Lower leg skin (tissue), 4 donors: ENCODE data around the gene CCR7. TPM values are rescaled to one million over a fixed set of nuclear protein-coding genes. Genes with fewer than 3 reads are reported as not detected.
"Not testable (repeated sequence)": the region's sequence is repeated elsewhere in the genome, so short reads cannot be mapped to it uniquely, and the experiment has no call there.

Experiments used
- DNase-seq, 2 donors: peaks; one replicate each; pipeline ENCODE4 v3.0.0-alpha.2; 2019; ENCODE audit warnings: low spot score in 2 of 2
- H3K4me3 ChIP-seq: fragments of 200-600 bp; sonication (generic); 2 replicates; pipeline ENCODE4 v1.5.1; 2017; ENCODE audit warnings: mild to moderate bottlenecking, low read depth; ENCODE audit not compliant: poor library complexity, severe bottlenecking
- POLR2A ChIP-seq, 2 donors: fragments of 450-650 bp; IDR thresholded peaks; one replicate each; pipeline ENCODE4 v1.6.1; 2016 to 2017; ENCODE audit warnings: antibody characterized with exemption in 2 of 2, mild to moderate bottlenecking in 1 of 2, moderate library complexity in 1 of 2
- WGBS, 2 donors: methylation state at CpG; one replicate each; pipeline ENCODE4 v1.1.5; 2018; 5-methylcytosine and 5-hydroxymethylcytosine counted together
- intact Hi-C: fragments of 100-400 bp; cut with DNase I; formaldehyde crosslinking; loops from one replicate; pipeline ENCODE4 v1.15.0; 2023; ENCODE audit warnings: low total_unique reads
- total RNA-seq, 4 donors: library from RNA; depleted of rRNA; stranded (reverse); fragments of >200 nt; gene quantifications; one replicate each; pipeline ENCODE4 v1.1.0, GENCODE V29; 2016
- TF ChIP-seq, protein P1 (sequence below), 3 donors: fragments of 450-650 bp; IDR thresholded peaks; one replicate each; pipeline ENCODE4 v1.5.1; 2016; ENCODE audit warnings: antibody characterized with exemption in 3 of 3, mild to moderate bottlenecking in 3 of 3, moderate library complexity in 2 of 3

The CCR7 gene
- total RNA-seq, 4 donors from 2014 or later: 0.21 to 1.2 TPM; not detected in 2

DNA sequence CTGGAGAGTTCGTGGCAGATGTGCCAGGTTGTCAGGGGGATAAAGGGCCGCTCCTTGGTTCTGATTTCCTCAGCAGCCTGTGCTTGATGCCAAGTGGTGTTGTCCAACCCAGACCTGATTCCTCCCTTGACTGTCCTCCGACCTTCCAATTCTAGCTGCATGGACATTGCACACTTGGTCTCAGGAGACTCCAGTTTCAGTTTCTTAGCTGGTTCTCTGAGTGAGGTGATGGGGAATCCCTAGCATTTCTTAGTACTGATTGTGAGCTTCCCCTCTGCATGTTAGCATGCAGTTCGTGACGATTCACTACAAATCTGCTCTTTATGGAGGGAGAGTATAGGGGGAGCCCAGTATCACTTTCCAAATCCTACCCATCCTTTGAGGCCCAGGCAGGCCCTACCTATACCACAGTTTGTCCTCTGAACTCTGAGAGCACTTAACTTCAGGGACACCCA is 12.4 kb upstream of the CCR7 start:
- no peak for TF ChIP-seq POLR2A (IDR thresholded peaks at IDR 0.05)
- TF ChIP-seq, protein P1, sequence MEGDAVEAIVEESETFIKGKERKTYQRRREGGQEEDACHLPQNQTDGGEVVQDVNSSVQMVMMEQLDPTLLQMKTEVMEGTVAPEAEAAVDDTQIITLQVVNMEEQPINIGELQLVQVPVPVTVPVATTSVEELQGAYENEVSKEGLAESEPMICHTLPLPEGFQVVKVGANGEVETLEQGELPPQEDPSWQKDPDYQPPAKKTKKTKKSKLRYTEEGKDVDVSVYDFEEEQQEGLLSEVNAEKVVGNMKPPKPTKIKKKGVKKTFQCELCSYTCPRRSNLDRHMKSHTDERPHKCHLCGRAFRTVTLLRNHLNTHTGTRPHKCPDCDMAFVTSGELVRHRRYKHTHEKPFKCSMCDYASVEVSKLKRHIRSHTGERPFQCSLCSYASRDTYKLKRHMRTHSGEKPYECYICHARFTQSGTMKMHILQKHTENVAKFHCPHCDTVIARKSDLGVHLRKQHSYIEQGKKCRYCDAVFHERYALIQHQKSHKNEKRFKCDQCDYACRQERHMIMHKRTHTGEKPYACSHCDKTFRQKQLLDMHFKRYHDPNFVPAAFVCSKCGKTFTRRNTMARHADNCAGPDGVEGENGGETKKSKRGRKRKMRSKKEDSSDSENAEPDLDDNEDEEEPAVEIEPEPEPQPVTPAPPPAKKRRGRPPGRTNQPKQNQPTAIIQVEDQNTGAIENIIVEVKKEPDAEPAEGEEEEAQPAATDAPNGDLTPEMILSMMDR (IDR thresholded peaks at IDR 0.05): no peak
- peak in 1 of 2 donors; percentile 50 for DNase-seq
- WGBS, 2 donors: 81% methylated on average over 5 of the region's 5 CpGs
- no peak overlapping the region for H3K4me3 ChIP-seq
- intact Hi-C loops: no loop called here

DNA sequence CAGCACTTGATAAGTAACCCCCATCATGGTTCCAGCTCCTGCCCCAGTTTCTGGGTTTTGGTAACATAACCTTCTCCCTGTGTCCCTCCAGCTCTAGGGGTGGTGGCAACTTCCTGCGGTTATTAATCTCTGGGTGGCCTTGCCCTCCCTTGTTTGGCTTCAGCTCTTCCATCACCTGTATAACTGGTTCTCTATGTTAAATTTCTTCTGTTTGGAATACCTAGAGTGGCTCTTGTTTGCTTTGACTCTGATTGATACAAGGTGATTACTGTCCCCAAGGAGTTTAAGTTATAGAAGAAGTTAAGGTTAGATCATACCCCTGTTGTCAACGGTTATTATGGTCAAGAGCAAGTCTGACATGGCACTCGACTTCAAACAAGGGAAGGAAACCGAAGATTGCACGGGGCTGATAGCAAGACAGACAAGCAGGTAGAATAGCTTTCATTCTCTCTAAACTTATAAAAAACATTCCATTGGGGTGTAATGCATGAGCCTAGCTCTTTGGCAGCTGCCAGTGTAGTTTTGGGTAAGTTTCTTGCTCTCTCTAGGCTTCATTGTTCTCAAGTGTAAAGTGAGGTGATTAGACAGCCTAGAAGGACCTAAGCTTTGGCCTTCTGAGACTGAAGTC is 11.0 kb upstream of the CCR7 start:
- DNase-seq: peak in 1 of 2 donors; percentile 46
- H3K4me3 ChIP-seq: no peak overlapping the region
- 56 to 58% methylated on average over 5 of the region's 5 CpGs for WGBS, 2 donors
- TF ChIP-seq, protein P1 (IDR thresholded peaks at IDR 0.05): no peak
- TF ChIP-seq POLR2A (IDR thresholded peaks at IDR 0.05): no peak
- intact Hi-C loops: no loop called here

DNA sequence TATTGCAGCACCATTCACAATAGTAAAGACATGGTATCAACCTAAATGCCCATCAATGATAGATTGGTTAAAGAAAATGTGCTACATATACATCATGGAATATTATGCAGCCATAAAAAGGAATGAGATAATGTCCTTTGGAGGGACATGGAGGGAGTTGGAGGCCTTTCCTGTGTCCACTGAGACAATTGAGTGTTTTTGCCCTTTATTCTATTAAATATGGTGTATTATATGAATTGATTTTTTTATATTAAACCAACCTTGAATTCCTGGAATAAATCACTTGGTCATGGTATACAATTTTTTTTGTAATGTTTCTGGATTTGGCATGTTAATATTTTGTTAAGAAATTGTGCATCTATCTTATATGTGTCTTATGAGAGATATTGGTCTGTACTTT is 9.0 kb upstream of the CCR7 start:
- H3K4me3 ChIP-seq: no peak overlapping the region
- DNase-seq: no peak
- intact Hi-C loops: no loop called here
- TF ChIP-seq, protein P1 (IDR thresholded peaks at IDR 0.05): no peak
- no peak for TF ChIP-seq POLR2A (IDR thresholded peaks at IDR 0.05)

DNA sequence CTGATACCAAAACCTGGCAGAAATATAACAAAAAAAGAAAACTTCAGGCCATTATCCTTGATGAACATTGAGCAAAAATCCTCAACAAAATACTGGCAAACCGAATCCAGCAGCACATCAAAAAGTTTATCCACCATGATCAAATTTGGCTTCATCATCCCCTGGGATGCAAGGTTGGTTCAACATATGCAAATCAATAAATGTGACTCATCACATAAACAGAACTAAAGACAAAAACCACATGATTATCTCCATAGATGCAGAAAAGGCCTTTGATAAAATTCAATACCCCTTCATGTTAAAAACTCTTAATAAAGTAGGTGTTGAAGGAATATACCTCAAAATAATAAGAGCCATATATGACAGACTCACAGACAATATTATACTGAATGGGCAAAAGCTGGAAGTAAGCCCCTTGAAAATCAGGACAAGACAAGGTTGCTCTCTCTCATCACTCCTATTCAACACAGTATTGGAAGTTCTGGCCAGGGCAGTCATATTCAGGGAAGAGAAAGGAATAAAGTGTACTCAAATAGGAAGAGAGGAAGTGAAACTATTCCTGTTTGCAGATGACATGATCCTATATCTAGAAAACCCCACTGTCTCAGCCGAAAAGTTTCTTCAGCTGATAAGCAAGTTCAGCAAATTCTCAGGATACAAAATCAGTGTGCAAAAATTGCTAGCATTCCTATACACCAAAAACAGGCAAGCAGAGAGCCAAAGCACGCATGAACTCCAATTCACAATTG is 7.1 kb upstream of the CCR7 start:
- DNase-seq, H3K4me3 ChIP-seq, intact Hi-C loops: not testable (repeated sequence)
- WGBS, 2 donors: 74 to 84% methylated on average over 3 of the region's 3 CpGs

DNA sequence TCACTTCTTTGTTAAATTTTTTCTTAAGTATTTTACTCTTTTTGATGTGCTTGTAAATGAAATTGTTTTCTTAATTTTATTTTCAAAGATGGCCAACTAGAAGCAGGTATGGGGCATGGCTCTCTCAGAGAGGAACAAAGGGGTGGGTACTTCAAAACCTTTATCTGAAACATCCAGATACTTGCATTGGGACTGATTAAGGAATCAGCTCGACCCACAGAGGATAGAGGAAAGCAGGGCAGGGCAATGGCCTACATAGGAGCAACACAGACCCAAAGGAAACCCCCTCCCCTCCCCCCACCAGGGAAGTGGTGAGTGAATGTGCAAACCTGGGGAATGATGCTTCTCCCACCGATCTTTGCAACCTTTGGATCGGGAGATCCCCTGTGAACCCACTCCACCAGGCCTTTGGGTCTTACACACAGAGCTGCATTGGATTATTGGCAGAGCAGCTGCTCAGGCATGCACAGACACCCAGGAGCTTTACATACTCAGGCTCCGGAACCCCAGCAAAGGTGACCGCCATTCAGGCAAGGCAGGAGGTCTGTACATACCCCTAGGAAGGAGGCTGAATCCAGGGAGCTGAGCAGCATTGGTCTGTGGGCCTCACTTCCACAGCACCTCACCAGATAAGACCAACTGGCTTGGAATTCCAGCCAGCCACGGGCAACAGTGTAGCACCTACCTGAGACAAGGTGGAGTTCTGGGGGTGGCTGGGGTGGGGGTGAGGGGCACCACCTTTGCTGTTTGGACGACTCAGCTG is 3.0 kb upstream of the CCR7 start:
- intact Hi-C loops: no loop called here
- WGBS, 2 donors: 80 to 93% methylated on average over 7 of the region's 7 CpGs
- no peak overlapping the region for H3K4me3 ChIP-seq
- DNase-seq: peak in 1 of 2 donors; percentile 74
- TF ChIP-seq POLR2A (IDR thresholded peaks at IDR 0.05): no peak
- TF ChIP-seq, protein P1 (IDR thresholded peaks at IDR 0.05): no peak

DNA sequence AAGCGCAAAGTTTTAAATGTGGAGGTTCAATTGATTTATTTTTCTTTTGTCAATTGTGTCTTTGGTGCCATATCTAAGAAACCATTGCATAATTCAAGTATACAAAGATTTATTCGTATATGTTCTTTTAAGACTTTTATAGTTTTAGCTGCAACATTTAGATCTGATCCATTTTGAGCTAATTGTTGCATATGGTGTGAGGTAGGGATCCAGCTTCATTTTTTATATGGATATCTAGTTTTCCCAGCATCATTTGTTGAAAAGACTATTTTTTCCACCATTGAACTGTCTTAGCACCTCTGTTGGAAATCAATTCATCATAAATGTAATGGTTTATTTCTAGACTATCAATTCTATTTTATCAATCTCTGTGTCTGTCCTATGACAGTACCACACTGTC is 2.1 kb upstream of the CCR7 start:
- 92 to 95% methylated on average over 2 of the region's 2 CpGs for WGBS, 2 donors
- intact Hi-C loops: no loop called here

More for the DNA sequence above, 2.1 kb upstream of the CCR7 start:
- no peak for TF ChIP-seq POLR2A (IDR thresholded peaks at IDR 0.05)
- DNase-seq: no peak
- H3K4me3 ChIP-seq: no peak overlapping the region
